Sigmoid colon (tissue), 4 donors: ENCODE data around the gene PARD3.

ENCODE experiments used
- EP300 ChIP-seq, 4 donors: sonication (generic); formaldehyde crosslinking; IDR thresholded peaks; one replicate each; pipeline ENCODE4 v1.6.1; 2017; ENCODE audit warnings: antibody characterized with exemption in 4 of 4
- POLR2A ChIP-seq, 2 donors: fragments of 450-650 bp; IDR thresholded peaks; one replicate each; pipeline ENCODE4 v1.6.1; 2016; ENCODE audit warnings: antibody characterized with exemption in 2 of 2, mild to moderate bottlenecking in 2 of 2, moderate library complexity in 2 of 2
- POLR2AphosphoS5 ChIP-seq, 4 donors: sonication (generic); formaldehyde crosslinking; IDR thresholded peaks; one replicate each; pipeline ENCODE4 v1.6.1; 2017; ENCODE audit warnings: antibody characterized with exemption in 4 of 4
- TF ChIP-seq, protein P1 (sequence below), 4 experiments: fragments of 450-650 bp in 3 of 4; fragments of 200-600 bp in 1 of 4; IDR thresholded peaks; one replicate each; pipeline ENCODE4 v1.5.1; 2016 to 2019; ENCODE audit warnings: antibody characterized with exemption in 4 of 4, mild to moderate bottlenecking in 3 of 4, moderate library complexity in 2 of 4

DNA sequence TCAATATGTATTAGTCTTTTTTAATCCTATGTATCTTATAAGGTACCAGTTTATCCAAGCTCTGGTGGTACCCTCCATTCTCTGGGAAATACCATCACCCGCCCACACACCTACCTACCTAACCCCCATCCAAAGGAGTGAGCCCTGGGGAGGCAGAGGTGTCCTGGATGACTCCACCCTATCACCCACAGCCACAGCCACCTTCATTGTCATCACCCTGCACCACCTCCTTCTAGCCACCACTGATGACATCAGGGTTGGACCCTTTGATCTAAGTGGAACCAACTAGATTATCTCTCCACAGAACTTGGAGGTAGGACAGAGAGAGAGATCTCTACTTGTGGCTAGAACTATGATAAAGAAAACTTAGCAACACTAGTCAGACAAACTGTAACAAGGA is 259.4 kb downstream of the PARD3 start:
- TF ChIP-seq POLR2A (IDR thresholded peaks at IDR 0.05): no peak
- no peak for TF ChIP-seq POLR2AphosphoS5 (IDR thresholded peaks at IDR 0.05)
- TF ChIP-seq, protein P1, sequence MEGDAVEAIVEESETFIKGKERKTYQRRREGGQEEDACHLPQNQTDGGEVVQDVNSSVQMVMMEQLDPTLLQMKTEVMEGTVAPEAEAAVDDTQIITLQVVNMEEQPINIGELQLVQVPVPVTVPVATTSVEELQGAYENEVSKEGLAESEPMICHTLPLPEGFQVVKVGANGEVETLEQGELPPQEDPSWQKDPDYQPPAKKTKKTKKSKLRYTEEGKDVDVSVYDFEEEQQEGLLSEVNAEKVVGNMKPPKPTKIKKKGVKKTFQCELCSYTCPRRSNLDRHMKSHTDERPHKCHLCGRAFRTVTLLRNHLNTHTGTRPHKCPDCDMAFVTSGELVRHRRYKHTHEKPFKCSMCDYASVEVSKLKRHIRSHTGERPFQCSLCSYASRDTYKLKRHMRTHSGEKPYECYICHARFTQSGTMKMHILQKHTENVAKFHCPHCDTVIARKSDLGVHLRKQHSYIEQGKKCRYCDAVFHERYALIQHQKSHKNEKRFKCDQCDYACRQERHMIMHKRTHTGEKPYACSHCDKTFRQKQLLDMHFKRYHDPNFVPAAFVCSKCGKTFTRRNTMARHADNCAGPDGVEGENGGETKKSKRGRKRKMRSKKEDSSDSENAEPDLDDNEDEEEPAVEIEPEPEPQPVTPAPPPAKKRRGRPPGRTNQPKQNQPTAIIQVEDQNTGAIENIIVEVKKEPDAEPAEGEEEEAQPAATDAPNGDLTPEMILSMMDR (IDR thresholded peaks at IDR 0.05): no peak
- no peak for TF ChIP-seq EP300 (IDR thresholded peaks at IDR 0.05)
